GM10266 (cell line): ENCODE results near the gene MAP6D1.

Source experiments
- DNase-seq: peaks from one replicate; pipeline ENCODE4 v3.0.0; 2012; ENCODE audit errors: extremely low spot score
- CTCF ChIP-seq: IDR thresholded peaks from 2 replicates; pipeline ENCODE4 v1.5.1; 2012; ENCODE audit warnings: mild to moderate bottlenecking, low read depth; ENCODE audit not compliant: control insufficient read depth, insufficient read depth; ENCODE audit errors: missing control alignments

Gene MAP6D1

GRCh38 chr3:183774631-183775030 is 50.7 kb downstream of the MAP6D1 start:
- TF ChIP-seq CTCF, result no peak
- DNase-seq, result no peak

GRCh38 chr3:183769453-183769852 is 55.9 kb downstream of the MAP6D1 start:
- no peak for DNase-seq
- no peak for TF ChIP-seq CTCF

GRCh38 chr3:183768114-183768513 is 57.3 kb downstream of the MAP6D1 start:
- no peak for TF ChIP-seq CTCF
- DNase-seq, result no peak

- DNase-seq, result peak; percentile 69
- peak; percentile 94 for TF ChIP-seq CTCF
These were observed 58.4 kb downstream of the MAP6D1 start for GRCh38 chr3:183766745-183767606.

GRCh38 chr3:183766107-183766506 is 59.3 kb downstream of the MAP6D1 start:
- no peak for DNase-seq
- TF ChIP-seq CTCF, result no peak
